Inflammatory macrophage (primary cell): ENCODE measurements around the gene PARD3.
"Not testable (repeated sequence)": the region's sequence is repeated elsewhere in the genome, so short reads cannot be mapped to it uniquely, and the experiment has no call there.

Experiments
- DNase-seq, 2 donors: peaks; one replicate each; pipeline ENCODE4 v3.0.0-alpha.2; 2020 to 2022

Gene PARD3

DNA sequence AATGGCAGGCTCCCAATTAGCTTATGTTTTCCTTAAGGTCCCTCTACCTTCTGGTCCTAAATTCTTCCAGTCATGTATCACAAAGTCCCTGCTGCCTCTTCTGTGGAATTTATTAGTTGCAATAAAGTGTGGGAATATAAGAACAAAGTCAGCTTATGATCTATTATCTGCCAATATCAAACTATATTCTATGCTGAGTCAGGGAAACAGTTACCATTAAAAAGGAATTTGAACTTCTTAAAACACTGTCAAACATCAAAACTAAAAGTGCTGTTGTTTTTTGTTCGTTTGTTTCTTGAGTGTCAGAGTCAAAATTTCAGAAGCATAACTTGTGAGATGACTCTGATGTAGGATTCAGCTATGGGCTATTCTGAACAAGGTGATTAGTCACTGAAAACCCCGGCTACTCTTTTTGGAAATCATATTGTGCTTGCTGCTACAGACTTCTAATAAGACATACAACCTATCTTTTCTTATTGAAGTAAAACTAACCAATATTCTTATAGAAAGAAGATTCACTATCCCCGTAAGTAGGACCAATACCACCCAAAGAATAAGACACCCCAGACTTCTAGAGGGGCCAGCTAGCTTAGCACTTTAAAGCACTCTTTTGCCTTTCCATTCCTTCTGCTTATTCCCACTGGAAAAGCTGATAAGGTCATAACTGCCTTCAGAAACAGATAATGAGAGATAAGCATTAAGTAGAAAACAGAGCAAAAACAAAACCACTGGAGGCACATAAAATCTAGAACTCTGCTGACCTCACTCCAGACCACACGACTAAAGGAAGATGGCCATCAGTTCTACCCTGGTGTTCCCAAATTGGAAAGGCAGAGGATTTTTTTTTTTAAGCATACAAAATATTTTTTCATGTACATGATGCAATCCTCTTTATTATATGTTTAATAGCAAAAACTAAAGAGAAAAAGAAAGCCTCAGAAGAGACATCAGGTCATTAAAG is 370.6 kb downstream of the PARD3 start:
- no peak for DNase-seq

DNA sequence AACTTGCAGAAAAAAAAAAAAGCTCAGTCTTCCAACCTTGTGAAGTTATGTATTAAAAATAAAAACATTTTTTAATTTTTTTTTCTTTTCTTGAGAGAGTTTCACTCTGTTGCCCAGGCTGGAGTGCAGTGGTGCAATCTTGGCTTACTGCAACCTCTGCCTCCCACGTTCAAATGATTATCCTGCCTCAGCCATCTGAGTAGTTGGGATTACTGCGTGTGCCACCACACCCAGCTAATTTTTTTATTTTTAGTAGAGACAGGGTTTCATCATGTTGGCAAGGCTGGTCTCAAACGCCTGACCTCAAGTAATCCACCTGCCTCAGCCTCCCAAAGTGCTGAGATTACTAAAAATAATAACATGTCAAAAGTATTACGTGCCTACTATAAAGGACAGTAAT is 375.7 kb downstream of the PARD3 start:
- DNase-seq = peak; percentile 52 to 63

DNA sequence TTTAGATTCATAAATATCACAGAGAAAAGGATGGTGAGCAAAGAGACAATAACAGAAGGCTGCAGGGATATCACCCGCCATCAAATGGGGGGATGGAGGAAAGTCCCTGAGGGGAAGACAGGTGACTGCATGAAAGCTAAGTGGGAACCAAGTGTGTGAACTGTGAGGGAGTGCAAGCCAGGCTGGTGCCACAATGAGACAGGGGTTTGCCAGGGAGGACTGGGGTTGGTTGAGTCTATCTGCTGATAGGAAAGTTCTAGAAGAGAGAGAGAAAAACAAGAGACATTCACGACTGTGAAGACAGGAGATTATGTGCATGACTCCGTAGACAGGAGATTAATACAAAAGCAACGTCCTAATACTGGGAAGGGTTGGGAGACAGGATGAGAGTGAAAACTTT is 376.4 kb downstream of the PARD3 start:
- no peak for DNase-seq

DNA sequence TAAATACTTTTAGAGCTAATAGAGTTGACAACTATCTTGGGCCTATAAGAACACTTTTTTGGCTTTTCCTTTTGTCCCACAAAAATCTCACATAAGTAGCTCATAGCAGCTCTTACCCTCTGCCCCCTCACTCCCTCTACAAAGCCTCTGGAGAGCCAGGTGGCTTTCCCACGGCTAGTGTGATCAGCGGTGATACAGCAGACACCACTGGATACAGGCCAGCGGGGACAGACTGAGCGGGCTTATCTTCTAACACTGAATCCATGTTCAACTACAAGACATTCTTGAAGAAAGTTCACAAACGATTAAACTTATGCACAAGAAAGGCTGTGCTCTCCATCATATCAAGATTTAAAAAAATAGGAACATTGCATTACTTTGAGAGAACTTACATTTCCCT is 377.2 kb downstream of the PARD3 start:
- no peak for DNase-seq

DNA sequence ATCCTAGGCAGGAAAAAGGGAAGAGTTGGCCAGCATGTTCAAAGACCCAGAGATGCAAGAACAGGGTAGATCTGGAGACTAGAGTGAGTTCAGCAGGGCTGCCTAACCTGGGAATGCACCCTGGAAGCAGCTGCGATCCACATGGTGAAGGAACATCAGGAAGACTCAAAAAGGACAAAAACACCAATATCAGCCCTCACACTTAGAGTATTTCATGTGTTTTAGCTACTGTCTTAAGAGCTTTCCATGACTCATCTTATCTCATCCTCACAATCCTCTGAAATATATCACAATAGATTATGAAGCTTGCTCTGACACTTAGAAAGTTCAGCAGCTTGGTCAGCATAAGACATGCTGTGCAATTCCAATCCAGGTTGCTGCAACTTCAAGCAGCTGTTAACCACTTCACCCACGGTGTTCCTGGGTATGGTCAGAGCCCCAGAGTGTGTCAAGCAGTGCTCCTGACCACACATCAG is 380.9 kb downstream of the PARD3 start:
- DNase-seq = peak; percentile 63 to 67

DNA sequence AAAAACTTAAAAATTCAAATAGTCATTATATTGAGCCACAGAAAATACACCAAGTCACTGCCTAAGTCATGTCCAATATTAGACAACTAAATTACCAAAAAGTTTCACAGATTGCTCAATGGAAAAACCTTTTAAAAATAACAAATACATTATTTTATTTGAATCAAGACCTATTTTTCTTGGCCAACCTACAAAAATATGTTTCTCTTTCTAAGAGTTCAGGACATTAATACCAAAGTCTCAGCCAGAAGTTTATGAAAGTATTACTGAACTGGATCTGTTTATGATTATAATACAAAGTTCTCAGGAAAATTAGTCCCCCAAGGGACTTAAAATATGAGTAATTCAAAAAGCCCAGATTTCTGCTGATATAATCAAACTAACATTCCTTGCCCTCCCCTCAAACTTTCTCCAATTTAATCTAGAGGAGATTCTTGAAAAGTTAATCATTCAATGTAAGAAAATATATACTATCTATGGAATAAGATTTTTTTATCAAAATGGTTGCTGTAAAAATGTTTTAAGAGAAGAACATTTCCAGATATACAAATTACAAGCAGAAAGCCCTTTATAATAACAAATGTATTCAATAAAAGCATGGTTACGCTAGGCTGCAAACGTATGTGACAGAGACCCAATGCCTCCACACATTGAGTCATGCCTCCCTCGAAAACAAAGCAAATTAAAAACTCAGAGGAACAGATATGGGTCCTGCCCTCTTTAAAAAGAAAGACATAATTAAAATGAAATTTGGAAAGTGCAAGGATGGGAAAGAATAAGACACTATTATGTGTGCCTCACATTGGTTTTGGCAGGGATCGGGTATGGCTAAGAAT is 381.6 kb downstream of the PARD3 start:
- no peak for DNase-seq

DNA sequence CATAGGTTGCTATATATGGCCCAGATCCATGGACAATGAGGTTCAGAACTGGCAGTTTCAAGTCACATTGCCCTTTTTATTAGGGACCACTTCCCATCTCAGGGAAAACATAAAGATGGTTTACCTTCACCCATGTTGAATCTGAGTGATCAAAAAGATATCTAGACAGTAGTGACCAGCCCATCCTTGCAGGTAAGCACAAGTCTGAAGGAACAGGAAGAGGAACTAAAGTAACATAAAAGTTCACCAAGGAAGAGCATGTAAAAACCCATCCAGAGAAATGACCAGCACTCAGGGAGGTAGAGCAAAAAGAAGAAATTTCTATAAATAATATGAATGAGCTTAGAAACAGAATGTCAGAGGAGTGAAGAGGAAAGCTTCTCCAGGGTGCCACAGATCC is 382.5 kb downstream of the PARD3 start:
- DNase-seq = no peak

DNA sequence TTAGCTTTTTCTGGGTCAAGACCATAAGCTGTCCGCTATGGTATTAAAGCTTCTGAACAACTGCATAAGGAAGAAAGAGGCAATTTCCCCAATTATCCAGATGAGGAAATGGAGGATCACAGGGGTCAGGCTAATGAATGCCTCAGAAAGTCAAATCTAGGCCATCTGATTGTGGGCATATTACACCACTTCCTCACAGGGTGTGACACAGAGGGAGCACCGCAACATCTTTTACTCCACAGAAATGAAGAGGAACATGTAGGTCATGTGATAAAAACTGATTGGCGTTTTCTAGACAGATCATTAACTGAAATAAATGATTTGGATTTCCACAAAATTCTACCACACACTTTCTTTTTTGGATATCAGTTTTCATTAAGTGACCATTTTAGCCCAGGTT is 384.4 kb downstream of the PARD3 start:
- DNase-seq = peak; percentile 83 to 92

DNA sequence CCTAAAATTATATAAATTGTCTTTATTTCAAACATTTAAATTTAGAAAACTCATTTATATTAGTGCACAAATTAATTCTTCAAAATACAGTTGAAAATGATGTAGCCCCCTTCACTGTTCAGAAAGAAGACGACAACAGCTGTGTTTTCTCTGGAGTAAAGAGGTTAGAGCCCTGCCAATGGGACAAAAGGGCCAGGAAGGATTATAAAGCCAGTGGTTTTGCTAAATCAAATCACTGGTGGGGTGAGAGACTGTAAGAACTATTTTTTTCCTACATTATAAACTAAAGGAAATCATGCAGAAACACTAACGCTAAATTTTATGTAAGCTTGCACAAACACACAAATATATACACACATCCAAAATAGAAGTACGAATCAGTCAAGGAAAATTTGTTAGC is 386.6 kb downstream of the PARD3 start:
- no peak for DNase-seq

DNA sequence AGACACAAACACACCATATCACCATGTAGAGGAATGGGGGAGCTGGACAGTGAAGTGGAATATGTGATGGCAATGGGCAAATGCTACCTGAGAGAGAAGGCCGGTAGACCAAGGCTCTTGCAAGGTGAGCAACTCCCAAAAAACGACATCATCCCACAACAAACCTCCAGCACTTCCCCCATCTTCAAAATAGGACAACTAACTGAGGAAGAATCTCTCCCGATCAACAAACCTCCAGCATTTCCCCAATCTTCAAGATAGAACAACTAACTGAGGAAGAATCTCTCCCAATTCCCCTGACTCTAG is 387.2 kb downstream of the PARD3 start:
- no peak for DNase-seq

DNA sequence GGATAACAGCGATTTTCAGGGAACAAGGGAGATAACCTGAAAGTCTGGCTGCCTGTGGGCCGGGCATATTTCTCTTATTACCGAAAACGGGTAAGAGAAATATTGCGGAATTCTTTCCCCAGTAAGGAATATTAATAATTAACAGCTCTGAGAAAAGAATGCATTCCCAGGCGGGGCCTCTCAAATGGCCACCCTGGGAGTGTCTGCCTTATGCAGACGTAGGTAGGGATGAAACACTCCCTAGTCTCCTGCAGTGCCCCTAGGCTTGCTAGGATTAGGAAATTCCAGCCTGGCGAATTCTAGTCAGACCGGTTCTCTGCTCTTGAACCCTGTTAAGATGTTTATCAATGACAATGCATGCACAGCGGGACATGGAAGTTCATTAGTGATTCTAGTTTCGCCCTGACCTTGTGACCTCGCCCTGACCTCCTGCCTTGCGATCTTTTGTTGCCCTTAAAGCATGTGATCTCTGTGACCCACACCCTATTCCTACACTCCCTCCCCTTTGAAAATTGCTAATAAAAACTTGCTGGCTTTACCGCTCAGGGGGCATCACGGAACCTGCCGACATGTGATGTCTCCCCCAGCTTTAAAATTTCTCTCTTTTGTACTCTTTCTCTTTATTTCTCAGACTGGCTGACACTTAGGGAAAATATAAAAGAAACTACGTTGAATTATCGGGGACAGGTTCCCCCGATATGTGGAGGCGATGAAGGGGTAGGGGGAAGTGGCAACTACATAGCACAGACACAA is 387.8 kb downstream of the PARD3 start:
- not testable (repeated sequence) for DNase-seq

DNA sequence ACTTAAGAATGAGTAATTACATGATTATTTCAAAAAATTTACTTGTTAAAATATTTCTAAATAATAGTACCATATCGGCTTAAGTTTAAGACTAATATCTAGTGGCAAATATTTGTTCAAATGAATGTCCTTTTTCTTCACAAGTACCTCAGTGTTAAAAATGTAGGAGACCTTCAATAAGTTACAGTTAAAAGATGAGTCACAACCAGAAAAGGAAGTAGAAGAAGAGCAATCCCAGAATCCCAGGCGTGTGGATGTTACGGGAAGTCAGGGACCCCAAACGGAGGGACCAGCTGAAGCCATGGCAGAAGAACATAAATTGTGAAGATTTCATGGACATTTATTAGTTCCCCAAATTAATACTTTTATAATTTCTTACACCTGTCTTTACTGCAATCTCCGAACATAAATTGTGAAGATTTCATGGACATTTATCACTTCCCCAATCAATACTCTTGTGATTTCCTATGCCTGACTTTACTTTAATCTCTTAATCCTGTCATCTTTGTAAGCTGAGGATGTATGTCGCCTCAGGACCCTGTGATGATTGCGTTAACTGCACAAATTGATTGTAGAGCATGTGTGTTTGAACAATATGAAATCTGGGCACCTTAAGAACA is 388.4 kb downstream of the PARD3 start:
- DNase-seq = not testable (repeated sequence)

DNA sequence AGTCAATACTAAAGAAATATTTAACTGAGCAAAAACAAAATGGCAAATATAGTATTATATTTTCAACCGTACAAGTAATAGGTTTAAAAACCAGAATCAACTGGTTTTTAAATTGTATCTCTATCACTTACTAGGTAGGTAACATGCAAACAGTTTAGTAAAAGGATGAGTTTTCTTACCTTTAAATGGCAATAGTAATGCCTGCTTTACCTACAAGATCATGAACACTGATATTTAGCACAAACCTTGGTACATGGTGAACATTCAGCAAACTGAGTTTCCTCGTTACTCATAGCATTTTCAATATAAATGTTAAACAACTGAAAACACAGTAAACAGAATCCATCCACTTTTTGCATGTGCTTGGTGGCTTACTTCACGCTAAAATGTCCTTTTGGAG is 389.1 kb downstream of the PARD3 start:
- DNase-seq = no peak

DNA sequence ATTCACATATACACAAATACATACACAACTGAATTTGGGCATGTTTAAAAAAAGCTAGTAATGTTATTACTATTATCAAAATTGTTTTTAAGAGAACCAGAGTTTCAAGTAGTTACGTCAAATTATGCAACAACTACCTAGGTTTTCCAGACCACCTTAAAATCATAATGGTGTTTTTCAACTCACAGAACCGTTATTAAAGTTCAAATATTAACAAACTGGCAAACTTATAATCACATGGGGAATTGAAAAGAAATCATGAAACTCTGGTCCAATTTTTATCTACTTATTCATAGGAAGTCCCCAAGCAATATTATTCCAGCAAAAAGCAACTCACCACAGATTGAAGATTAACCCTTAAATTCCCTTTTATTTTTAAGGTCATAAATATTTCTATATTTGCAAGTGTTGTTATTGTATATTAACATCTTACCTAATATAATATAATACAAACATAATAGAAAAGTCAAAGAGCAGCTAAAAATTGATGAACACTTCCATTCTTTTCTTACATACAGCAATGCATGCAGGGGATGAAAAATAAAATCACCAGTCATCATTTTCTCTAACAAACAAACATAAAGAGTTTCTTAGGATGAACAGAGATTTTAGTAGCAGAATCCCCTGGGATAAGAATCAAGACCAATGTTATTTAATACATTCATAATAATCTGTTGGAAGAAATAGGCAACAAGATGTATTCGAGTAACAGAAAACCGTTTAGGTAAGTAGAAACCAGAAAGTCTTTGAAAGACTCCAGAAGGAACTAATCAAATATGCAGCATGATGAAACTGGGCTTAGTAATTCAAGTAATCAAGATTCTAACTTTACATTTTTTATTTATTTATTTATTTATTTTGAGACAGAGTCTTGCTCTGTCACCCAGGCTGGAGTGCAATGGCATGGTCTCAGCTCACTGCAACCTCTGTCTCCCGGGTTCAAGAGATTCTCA is 391.1 kb downstream of the PARD3 start:
- no peak for DNase-seq

DNA sequence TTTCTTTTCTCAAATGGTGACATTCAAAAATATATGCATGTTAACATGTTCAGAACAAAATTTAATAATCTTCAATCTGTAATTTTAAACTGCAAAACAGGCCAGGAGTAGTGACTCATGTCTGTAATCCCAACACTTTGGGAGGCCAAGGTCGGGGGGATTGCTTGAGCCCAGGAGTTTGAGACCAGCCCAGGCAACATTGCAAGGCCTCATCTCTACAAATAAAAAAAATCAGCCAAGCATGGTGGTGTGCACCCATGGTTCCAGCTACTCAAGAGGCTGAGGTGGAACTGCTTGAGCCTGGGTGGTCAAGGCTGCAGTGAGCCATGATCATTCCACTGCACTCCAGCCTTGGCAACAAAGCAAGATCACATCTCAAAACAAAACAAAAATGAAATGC is 394.3 kb downstream of the PARD3 start:
- DNase-seq = no peak

DNA sequence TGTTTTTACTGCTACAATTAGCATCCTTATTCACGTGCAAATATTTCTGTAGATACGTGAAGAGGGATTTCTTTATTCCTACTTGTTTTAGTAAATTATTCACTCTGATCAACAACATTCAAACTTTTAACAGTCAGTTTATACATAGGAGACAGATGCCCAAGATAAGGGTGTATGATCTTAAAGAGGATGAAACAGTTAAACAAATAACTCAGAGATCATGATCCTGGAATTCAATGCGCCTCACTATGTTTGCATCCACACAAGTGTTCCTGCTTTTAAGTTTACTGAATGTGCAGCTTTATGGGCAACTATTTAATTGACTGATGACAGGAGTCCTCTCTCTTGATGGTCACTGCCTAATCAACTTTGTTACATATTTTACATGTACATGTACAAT is 394.8 kb downstream of the PARD3 start:
- no peak for DNase-seq

DNA sequence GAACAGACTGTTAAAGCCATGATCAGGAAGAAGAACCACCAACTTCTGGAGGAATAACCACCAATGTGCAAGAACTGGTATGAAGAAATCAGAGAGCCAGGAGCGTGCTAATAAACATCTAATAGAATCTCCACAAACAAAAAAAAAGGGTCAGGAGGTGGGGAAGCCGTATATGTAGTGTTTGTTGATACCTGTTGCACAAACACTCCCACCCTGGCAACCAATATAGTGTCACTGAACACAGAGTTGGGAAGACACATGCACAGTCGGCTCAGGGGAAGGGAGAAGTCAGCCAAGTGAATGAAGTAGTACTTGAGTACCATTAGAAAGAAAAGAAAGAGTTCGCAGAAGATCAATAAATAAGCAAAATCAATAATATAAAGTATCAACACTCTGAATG is 400.1 kb downstream of the PARD3 start:
- no peak for DNase-seq

DNA sequence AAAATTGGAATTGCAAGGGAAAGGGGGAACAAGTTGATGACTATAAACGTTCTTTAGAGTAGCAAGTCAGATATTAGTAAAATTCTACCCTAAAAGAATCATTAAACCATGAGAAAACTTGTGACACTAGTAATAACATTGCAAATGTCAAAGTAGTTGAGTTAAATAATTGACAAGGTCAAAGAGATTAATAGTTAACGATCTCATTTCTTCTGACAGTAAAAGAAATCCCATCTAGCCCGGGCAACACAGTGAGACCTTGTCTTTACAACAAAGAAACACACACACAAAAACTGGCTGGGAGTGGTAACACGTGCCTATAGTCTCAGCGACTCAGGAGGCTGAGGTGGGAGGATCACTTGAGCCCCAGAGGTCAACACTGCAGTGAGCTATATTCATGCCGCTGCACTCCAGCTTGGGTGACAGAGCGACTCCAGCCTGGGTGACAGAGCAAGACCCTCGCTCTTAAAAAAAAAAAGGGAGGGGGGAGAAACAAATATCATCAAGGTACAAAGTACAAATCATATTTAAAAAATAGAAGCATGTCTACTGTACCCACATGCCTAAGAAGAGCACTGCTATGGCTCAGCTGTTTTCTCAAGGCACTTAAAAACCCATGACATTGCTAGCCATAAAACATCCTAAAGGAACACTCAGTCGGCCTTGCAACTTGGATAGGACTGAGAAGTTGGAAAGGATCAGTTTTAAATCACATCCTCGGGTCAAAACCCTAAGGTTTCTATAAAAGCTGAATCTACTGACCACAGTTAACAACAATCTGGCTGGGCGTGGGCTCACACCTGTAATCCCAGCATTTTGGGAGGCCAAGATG is 401.1 kb downstream of the PARD3 start:
- DNase-seq = no peak

DNA sequence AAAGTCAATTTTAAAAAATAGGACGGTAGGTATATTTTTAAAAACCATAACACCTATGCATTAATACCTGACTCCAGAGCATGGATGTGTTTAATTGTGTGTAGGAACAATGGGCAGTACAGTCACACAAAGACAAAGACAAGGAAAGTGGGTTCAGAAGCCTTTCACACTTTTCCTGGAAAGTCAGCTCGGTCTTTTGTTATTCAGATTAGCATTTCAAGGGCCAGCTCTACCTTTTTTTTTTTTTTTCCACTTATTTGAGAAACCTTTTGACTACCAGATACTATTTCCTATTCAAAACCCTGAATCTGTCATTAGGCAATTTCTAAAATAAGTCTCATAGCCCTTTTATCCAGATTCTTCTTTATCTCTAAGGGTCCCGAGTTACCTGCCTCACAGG is 401.9 kb downstream of the PARD3 start:
- no peak for DNase-seq

DNA sequence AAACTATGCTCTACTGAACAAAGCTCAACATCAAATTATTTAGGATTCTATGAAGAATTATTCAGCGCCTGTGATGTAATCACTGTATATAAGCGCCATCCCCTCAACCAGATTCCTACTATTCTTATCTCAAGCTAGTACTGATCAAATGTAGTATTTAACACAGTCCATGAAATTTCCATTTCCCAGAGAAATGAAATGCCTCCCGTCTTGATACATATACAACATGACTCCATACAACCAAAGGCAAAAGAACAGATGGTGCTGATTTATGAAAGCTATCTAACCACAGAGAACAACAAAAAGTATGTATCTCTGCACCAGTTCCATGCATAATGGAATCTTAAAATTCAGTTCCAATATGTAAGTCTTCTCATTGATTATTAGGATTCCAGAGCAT is 406.1 kb downstream of the PARD3 start:
- no peak for DNase-seq
